T-helper 22 cell (primary cell): Measurements from ENCODE around the gene WDR86.

ENCODE experiments used
- DNase-seq: peaks from one replicate; pipeline ENCODE4 v3.0.0-alpha.2; 2020; ENCODE audit warnings: low read depth

The WDR86 gene

GRCh38 chr7:151406051-151406875 lies 3.6 kb downstream of the WDR86 start:
- DNase-seq: no peak

DNA sequence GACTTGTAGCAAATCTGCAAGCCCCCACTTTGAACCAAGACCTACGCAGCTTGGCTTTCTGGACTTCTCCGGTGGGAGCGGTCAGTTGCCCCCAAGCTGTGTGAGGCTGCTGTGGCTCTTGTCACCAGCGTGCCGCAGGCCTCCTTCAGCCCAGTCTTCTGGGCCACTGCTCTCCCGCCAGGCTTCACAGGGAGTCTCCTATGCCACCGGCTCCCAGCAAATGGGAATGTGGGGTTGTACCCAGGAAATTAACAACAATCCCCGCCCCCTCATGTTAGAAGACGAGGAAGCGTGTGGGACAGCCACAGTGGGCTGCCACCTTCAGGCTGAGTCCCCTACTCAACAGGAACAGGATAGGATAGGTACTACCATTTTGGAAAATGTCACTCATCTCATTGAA lies 4.2 kb downstream of the WDR86 start:
- no peak for DNase-seq

- no peak for DNase-seq
These were observed 4.8 kb downstream of the WDR86 start for GRCh38 chr7:151405056-151405455.

- no peak for DNase-seq
These were observed 5.4 kb downstream of the WDR86 start for GRCh38 chr7:151404216-151405011.

GRCh38 chr7:151403764-151404163 lies 6.1 kb downstream of the WDR86 start:
- no peak for DNase-seq

GRCh38 chr7:151402029-151402835 lies 7.6 kb downstream of the WDR86 start:
- DNase-seq: no peak

DNA sequence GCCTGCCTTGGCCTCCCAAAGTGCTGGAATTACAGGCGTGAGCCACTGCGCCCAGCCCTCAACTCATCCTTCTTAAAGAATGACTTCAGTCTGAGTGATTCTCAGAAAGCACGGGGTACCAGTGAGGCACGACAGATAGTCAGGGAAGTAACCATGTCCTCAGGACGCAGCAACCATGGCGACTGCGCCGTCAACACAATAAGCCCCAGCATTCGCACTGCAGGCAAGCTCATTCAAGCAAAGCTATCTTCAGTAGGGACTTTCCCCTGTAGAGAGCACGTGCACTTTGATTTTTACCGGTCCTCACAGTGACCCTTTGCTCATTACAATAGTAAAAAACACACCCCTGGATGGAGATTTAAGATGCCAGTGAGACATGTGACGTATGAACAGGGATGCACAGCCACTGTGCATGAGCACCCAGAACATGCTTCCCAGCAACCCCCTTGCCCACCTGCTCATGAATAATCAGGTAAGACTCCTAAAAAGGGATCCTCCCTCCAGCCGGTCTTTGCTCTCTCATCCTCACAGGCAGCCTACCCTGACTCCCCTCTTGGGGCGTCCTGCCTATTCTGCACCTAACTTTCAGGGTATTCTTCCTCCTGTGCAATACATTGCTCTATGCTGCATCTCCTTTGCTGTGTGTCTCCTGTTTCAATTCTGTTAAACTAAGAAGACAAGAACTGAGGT lies 9.1 kb downstream of the WDR86 start:
- DNase-seq: peak; percentile 31

DNA sequence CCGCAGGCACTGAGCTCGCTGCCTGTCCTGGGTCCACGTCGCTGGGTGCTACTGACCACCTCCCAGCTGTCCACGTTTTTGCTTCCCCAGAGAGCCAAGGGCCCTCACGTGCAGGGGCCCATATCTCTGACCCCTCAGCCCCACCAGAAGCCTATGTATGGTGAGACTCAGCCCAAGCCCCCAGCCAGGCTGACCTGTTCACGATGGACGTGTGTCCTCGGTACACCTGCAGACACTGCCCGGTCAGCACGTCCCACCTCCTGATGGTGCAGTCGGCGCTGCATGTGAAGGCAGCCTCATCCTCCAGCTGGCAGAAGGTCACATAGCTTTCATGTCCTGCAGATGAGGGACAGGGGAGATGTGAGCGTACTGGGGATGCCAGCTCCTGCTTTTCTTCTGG lies 9.9 kb downstream of the WDR86 start:
- no peak for DNase-seq

DNA sequence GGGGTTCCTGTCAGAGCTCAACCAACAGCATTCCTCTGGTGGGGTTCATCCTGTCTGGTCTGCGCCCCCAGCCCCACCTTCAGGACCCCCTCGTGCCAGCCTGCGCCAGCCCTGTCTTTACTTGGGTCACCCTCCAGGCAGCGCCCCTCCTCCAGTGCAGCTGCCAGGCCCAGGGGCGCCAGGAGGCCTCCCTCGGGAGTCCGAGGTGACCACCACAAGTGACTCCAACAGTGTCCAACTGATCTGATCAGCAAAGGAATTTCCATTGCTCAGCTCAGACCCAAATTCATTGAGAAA lies 10.6 kb downstream of the WDR86 start:
- DNase-seq: no peak

DNA sequence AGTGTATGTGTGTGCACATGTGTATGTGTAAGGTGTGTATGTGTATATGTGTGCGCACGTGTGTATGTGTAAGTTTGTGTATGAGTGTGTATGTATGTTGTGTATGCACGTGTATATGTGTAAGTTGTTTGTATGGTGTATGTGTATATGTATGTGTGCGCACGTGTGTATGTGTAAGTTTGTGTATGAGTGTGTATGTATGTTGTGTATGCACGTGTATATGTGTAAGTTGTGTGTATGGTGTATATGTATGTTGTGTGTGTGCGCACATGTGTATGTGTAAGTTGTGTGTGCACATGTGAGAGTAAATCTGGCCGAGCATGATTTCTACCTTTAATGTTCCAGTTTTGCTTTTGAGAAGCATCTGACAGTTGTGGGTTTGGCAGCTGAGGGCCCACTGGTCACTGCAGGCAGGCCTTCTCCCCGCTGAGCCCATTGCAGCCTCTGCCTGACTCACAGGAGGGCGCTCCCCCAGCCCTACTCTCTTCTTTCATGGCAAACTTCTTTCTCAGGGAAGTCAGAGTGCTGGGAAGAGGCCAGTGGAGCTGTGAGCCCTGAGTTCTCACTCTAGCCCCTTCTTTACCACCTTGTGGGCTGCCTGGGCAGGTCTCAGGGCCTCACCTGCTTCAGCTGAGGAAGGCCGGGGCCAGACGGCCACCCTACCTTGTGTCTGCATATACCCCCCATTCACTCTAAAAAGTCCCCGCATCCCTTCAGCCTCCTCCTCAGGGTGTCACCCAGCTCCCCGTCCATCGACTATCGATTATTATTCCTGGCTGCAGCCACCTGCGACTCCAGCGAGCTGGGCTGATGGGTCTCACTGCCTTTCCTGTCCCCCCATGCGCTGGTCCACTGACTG lies 11.2 kb downstream of the WDR86 start:
- DNase-seq: no peak

GRCh38 chr7:151397026-151397425 lies 12.8 kb downstream of the WDR86 start:
- DNase-seq: no peak

GRCh38 chr7:151396328-151396970 lies 13.4 kb downstream of the WDR86 start:
- DNase-seq: no peak

DNA sequence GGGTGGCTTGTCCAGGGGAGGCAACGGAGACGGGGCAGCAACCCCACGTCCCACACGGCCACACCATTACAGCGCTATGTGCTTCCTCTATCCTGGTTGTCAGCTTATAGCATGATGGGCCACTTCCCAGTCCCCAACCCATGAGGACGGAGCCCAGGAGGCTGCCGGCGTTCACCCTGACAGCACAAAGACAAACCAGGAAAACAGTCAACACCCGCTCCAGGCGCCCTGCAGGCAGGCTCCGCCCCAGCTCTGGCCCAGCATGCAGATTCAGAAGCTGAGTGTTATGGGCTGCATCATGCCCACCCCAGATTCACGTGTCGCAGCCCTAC lies 14.8 kb downstream of the WDR86 start:
- DNase-seq: no peak

DNA sequence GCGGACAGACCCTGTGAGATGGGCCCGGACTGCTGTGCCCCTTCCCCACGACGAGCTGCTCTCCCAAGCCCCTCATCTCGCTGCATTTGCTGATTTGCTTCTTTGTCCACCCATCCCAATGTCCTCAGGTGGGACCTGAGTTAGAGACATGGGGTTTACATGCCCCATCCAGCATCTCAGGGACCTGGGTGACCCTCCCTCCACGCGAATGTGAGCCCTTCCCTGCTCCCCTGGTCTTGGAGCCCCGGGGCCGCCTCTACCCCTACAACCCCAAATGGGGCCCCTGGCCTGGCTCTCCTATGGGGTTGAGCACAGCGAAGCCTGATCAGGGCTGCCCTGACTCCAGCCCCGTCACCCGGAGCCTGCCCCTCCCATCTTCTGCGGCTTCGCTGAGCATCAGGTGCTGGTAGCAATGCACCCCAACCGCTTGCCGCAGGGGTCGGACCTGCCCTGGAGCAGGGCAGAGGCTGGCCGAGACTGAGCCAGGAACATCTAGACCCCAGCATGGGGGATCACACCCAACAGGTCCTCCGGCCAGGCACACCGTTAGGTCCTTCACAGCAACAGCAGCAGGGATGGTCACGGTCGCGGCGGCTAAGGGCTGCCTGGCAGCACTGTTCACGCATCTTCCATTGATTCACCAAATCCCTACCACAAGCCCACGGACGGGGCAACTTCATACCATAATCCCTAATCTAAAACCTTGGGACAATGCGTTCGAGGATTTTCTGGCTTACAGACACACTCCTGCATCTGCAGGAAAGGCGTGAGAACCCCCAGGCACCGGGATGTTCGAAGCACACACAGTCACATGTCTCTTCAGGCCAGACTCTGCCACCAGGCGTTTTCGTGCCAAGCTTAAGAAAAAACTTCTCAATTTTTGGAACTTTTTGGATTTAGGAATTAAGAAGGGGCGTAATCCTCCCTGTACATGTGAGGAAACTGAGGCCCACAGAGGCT lies 15.5 kb downstream of the WDR86 start:
- DNase-seq: no peak

DNA sequence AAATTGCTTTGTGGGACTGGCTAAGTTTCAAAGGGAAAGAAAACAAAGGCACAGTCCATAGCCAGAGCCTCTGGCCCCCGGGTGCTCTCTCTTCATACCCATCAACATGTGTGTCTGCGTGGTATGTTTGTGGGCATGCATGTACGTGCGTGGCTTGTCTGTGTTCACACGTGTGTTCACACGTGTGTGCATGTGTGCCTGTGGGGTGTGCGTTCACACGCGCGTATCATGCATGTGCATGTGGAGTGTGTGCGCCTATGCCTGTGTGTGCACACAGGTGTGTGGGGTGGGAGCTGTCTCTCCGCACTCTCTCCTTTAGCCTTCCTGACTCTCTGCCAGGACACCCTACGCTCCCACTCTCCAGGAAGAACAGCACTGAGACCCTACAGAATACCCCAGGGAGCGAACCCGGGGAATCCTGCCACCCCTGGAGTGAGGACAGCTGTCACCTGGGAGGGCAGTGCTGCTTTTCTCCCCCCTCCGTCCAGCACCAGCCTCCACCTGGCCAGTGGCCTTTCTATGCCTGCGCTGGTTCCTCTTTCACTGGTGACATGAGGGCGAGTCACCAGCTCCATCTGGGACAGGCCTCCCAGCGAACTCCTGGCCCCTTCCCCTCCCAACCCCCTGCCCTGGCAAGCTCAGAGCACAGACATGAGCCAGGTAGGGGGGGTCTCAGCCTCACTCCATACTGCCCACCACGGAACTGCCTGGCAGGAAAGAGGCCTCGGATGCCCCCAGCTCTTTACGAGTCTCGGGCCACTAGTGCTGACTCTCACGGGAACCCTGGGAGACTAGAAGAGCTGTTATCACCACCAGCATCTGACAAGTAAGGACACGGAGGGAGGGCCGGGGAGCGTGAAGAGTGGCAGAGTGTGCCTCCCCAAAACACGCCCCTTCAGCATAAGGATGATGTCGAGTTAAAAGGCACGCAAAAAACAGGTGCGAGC lies 16.5 kb downstream of the WDR86 start:
- no peak for DNase-seq

- DNase-seq: no peak
These were observed 17.4 kb downstream of the WDR86 start for GRCh38 chr7:151392426-151392825.

GRCh38 chr7:151392002-151392401 lies 17.8 kb downstream of the WDR86 start:
- DNase-seq: no peak

DNA sequence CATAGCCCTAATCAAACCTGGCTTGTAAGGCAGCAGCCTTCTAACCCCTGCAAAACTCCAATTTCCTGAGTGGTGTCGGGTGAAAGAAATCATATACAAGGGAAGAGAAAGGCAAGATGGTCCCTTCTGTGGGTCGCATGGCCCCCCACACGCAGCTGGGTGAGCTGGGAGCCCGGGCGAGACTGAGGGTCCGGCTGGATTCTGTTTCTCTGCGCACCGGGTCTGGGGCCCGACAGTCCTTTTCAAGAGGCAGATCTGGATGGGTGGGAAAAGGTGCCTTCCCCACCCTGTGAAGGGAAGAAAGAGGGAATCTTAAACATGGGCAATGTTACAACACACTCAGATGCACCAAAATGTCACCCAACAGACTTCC lies 18.5 kb downstream of the WDR86 start:
- no peak for DNase-seq
